DLD1 (cell line): ENCODE results near the gene FBL.
"Not testable (repeated sequence)": the region's sequence is repeated elsewhere in the genome, so short reads cannot be mapped to it uniquely, and the experiment has no call there.

ENCODE experiments used
- in situ Hi-C: cut with HindIII; loops from 2 replicates; pipeline ENCODE4 v1.10.0; 2017; ENCODE audit warnings: low sequenced_read_pairs

FBL gene

DNA sequence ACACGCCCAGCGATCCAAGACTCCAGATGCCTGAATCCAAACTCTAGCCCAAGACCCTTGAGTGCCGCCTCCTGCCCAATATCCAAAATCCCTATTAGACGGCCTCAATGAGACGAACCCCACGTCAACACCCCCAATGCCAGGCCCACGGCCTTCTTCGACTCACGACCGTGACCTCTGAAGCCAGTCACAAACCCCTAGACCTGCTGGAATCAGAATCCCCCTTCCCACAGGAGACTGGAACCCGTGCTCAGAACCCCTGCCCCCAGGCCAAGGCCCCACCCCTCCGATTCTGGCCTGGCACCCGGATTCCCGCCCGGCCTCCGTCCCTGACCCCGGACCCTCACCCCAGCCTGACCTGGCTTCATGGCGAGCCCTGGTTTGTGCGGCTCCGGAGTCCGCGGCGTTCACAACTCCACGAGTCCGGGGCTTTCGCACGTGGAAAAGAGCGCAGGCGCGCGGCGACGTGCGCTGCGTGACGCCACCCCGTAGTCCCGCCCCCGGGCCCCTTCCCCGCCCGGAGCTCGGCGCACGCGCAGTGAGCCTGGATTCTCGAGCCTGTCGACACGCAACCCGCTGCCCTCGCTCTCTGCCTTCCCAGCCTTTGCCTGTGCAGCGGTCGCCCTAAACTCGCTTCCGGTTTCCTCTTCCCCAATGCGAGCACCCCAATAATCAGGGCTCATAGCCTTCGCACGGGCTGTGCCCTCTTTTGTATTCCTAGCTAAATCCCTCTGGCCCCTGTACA lies at the start of gene FBL:
Gene FBL (minus strand): TSS at position 447 of the 745 bp plus-strand sequence. CDS start 79 bp downstream, at position 368.
- in situ Hi-C loops = loop anchor here (10.0 kb wide), 1 partner anchor 61 kb away; no protein-coding TSS in a partner anchor

DNA sequence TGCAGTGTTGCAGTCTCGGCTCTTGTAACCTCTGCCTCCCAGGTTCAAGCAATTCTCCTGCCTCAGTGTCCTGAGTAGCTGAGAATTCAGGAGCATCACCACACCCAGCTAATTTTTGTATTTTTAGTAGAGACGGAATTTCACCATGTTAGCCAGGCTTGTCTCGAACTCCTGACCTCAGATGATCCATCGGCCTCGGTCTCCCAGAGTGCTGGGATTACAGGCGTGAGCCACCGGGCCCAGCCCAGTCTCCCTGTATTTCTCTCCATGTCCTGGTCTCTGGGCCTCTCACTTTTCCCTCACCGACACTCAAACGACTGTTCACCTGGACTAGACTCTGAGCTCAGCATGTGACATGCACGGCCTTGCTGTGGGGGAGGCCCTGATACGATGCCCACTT lies 48.9 kb upstream of the FBL start:
- in situ Hi-C loops = not testable (repeated sequence)

DNA sequence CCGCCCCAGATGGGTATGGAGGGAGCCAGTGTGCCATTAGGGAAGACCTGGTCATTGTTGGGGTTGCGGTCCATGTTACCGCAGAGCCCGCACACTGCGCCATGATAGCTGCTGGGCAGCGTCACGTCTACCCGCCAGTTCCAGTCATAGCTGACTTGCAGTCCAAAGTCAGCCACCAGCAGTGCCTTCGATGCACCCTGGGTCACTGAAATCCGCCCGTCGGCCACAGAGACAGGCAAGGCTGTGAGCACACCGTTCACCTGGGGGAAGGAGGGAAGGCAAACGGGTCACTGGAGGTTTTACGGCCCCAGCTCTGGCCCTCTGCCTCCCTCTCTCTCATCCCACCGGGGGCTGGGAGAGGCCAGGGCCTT lies 48.0 kb upstream of the FBL start:
- in situ Hi-C loops = not testable (repeated sequence)

DNA sequence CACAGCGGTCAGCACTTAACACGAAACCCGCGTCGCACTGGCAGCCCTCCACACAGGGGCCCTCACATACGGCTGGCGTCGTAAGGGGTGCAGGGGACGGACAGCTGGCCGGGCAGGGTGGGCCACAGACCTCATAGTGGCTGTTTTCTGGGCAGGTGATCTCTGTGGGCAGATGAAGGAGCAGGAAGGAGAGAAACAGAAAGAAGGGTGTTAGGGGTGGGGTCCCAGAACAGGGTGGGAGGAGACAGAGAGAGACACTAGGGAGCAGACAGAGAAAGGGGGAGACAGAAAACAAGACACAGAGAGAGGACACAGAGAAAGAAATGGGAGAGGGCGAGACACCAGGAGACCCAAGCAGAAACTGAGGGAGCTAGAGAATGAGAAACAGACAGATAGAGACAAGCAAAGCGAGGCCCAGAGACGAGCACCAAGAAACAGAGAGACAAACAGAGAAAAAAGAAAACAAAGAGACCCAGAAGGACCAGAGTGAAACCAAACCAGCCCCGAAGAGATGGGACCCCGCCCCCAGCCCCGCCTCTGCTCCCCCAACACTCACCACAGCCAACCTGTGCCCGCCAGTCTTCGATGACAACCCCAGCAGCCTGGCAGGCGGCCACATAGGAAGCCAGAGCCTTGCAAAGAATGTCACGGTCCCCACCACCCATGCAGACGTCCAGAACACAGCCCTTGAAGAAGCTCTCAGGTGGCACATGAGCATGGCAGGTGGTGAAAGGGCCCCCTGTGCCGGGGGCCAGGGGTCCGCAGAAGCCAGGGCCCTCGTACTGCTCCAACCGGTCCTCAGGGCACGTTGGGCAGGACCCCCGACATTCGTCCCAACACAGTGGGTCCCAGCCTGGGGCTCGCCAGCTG lies 47.4 kb upstream of the FBL start:
- in situ Hi-C loops = not testable (repeated sequence)

DNA sequence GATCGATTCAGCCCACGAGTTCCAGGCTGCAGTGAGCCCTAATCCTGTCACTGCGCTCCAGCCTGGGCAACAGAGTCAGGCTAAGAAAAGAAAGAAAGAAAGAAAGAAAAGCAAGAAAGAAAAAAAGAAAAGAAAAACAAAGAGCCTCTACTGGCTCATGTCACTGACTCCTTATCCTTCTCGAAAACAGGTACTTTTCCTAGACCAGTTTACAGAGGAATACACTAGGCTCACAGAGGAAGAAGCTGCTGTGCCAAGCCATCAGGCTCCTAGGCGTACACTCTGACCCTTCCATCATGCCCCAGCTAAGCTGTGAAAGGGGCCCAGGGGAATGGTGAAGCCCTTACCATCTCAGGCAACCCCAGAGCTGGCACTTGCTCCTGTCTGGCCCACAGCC lies 46.3 kb upstream of the FBL start:
- in situ Hi-C loops = not testable (repeated sequence)

DNA sequence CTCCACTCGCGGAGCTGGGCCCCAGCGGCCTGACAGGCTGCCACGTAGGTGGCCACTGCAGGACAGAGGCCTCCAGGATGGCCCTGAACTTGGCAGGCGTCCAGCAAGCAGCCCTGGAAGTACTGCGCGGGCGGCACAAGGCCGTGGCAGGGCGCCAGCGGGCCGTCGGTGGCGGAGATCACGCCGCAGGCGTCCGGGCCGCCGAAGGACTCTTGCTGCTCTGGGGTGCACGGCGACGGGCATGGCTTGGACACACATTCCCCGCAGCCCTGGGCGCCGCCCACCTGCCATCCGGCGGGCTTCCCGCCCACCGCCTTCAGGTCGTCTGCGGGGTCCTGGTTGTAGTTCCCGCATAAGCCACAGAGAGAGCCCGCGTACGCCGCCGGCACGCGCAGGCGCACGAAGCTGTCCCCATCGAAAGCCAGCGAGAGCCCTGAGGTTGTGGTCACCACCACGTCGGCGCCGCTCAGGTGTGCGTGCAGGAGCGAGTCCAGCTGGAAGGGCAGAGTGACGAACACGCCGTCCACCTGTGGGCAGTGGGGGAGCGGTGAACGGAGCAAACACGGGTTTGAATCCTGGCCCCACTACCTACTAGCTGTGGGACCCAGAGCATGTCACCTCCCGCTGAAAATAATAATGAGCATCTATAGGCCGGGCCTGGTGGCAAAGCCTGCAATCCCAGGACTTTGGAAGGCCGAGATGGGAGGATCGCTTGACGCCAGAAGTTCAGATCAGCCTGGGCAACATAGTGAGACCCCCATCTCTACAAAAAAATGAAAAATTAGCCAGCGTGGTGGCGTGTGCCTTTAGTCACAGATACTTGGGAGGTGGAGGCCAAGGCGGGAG lies 45.7 kb upstream of the FBL start:
- in situ Hi-C loops = not testable (repeated sequence)

DNA sequence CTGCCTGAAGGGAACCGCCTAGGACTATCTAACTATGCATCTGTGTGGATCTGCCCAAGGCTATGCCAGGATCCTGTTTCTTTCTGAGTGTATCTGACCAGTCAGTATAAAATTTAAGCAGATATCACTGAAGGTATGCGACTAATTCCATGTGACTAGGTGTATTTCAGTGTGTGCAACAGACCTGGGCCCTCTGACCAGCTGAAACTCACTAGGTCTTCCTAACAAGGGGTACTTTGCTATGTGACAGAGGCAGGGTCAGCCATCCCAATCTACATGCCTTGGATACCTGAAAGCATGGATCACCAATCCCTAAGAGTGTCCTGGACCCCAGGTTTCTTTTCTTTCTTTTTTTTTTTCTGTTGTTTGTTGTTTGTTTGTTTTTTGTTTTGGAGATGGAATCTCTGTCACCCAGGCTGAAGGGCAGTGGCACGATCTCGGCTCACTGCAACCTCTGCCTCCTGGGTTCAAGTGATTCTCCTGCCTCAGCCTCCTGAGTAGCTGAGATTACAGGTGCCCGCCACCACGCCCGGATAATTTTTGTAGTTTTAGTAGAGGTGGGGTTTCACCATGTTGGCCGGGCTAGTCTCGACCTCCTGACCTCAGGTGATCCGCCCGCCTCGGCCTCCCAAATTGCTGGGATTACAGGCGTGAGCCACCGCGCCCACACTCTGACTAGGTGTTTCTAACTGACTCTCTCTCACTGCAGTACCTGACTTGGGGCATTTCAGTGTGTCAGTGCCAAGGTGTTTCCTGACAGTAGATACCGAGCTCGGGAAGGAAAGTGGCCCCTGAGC lies 44.8 kb upstream of the FBL start:
- in situ Hi-C loops = no loop called here

DNA sequence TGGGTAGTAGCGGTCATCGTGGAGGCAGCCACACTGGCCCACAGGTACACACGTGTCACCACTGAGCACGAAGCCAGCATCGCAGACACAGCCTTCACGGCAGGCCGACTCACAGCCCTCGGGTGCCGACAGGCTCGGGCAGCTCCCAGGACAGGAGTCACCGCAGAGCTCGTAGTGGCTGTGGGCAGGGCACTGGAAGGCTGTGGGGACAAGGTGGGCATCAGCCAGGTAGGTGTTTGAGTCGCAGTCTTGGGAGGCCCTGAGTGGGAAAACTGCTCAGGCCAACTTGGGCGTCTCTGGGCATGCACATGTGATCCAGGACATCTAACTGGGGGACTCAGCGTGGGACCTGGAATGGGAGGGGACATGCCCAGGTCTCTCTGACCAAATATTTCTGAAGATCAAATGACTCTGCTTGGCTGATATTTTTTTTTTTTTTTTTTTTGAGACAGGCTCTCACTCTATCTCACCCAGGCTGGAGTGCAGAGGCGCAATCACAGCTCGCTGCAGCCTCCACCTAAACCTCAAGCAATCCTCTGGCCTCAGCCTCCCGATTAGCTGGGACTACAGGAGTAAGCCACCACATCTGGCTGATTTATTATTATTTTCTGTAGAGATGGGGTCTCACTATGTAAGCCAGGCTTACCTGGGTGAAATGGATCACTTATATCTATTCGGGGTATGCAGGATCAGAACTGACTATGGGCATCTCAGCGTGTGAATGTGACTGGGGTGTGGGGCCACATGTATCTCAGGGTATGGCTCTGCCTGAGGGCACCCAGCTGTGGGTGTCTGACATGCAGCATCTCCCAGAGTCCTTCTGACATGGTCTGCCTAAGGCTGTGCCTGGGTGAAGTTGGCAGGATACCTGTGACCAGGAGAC lies 43.9 kb upstream of the FBL start:
- in situ Hi-C loops = not testable (repeated sequence)

DNA sequence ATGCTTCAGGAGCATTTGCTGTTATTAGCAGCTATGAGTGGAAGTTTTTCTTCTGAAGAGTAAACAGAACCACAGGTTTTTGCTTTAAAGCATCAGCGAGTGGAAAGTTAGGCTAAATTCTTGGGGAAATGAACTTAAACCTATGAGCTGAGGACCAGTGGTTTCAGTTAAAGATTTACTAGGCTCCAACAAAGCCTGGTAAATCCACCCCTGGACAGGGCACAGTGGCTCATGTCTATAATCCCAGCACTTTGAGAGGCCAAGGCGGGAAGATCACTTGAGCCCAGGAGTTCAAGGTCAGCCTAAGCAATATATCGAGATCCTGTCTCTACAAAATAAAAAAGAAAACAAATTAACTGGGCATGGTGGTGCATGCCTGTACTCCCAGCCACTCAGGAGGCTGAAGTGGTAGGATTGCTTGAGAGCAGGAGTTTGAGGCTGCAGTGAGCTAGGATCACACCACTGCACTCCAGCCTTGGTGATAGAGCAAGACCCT lies 41.3 kb upstream of the FBL start:
- in situ Hi-C loops = not testable (repeated sequence)

DNA sequence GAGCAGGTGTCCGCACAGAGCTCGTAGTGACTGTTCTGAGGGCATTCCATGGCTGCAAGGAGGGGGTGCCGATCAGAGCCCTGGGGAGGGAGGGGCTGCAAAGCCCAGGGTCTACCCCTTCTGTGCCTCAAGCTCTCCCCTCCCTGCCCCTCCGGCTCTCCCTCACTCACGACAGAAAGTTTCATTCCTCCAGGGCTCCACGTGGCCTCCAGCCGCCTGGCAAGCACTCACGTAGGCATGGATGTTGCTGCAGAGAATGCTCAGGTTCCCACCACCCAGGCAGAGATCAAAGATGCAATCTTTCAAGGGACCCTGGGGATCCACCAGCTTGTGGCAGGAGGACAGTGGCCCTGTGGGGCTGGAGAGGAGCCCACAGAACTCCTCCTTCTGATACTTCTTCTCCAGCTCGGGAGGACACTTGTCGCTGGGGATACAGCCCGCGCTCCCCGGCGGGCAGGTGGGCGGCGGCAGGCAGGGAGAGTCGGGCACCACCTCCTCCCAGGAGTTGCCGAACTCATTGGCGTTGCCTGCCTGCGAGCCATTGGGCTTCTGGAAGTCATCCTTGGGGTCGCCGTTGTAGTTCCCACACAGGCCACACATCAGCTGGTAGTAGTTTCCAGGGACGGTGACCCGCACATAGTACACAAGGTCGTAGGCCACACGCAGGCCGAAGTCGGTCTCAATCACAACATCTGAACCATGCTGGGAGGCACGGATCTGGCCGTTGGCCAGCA lies 39.8 kb upstream of the FBL start:
- in situ Hi-C loops = not testable (repeated sequence)

DNA sequence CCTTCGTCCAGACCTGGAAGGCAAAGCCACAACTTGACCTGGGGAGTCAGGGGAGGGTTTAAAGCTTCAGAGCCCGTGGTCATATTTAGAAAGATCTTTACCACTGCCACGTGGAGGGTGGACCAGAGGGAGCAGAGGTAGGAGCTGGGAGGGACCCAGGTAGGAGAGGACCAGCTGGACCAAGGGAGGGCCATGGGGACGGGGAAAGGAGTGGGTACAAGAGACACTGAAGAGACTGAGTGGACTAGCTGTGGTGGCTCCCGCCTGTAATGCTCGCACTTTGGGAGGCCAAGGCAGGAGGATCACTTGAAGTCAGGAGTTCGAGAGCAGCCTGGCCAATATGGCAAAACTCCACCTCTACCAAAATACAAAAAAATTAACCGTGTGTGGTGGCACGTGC lies 38.5 kb upstream of the FBL start:
- in situ Hi-C loops = not testable (repeated sequence)

DNA sequence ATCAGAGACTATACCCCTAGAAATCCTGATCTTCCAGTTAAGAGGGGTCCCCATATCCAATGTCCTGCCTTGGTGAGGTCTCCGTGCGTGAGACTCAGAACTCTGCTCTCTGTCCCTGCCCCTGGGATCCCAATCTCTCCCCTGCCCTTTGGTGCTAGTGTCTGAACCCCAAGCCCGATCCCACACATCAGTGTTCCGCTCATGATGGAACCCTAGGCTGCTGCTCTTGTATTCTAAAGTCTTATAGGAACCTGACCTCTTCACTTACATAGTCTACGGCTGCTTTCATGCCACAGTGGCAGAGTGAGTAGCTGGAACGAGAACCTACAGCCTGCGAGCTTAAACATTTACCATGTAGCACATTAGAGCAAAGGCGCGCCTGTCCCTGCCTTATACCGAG lies 36.5 kb upstream of the FBL start:
- in situ Hi-C loops = not testable (repeated sequence)

DNA sequence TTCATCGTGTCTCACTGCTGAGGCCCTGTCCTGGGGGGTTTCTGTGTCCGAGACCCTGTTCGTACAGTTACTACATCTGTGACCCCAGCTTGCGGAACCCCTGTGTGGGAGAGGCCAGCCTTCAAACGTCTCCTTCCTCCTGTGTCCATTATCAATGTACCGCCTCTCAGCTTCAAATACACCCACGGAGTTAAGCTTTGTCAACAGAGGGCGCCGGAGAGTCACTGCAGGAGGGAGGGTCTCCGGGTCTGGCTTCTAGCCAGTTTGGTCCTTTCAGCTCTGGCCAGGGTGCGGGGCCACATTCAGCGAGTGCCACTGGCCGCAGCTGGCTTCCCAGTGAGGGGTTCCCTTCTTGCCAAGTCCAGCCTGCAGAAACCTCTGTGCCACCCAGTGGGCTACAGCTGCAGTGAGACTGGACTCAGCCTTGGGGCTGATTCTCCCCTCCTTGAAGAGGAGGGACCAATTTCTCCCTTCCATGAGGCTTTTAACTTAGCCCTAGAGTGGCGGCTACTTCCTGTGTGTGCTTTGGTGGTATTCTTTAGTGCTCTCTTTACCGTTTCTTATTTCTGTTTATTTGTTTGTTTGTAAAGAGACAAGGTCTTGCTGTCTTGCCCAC lies 35.4 kb upstream of the FBL start:
- in situ Hi-C loops = not testable (repeated sequence)

DNA sequence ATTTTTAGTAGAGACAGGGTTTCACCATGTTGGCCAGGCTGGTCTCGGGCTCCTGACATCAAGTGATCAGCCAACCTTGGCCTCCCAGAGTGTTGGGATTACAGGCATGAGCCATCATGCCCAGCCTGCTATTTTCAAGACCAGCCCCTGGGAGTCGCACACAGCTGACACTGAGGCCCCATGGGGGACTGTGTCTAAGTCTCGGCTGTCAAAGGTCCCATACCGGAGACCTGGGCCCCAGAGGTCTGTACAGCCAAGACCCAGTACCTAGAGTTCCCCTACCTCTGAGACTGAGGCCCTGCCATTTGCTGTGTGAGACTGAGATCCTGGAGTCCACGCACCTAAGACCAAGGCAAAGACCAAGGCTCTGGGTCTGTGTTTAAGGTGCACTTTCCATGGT lies 34.1 kb upstream of the FBL start:
- in situ Hi-C loops = not testable (repeated sequence)

DNA sequence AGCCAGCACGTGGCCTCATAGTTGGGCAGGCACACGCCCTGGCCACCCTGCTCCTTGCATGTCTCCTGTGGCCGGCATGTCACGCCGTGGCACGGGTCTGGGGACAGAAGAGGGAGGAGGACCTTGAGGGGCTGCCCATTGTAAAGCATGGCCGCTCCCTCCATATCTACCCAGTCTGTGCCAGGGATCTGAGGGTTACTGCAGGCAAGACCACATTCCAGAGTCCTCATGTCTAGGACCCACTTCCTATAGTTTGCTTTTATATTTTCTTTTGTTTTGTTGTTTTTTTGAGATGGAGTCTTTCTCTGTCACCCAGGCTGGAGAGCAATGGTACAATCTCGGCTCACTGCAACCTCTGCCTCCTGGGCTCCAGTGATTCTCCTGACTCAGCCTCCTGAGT lies 33.6 kb upstream of the FBL start:
- in situ Hi-C loops = not testable (repeated sequence)

DNA sequence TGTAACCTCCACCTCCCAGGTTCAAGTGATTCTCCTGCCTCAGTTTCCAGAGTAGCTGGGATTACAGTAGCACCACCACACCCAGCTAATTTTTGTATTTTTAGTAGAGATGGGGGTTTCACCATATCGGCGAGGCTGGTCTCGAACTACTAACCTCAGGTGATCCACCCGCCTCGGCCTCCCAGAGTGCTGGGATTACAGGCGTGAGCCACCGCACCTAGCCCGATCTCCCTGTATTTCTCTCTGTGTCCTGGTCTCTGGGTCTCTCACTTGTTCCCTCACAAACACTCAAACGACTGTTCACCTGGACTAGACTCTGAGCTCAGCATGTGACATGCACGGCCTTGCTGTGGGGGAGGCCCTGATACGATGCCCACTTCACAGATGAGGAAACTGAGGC lies 32.7 kb upstream of the FBL start:
- in situ Hi-C loops = not testable (repeated sequence)

DNA sequence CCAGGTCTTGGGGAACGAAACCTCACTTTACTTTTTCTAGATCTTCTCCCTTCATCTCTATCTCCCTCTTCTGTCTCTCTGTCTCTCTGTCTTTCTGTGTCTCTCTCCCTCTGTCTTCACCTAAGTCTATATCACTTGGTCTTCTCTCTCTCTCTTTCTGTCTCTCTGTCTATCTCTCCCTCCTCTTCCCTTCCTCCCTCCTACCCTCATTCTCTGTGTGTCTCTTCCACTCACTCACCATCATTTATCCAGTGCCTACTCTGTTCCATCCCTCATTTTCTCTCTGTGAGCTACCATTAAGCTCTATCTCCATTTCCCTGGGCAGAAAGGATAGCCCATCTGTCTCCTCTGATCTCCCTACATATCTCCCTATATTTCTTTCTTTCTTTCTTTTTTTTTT lies 32.2 kb upstream of the FBL start:
- in situ Hi-C loops = no loop called here

DNA sequence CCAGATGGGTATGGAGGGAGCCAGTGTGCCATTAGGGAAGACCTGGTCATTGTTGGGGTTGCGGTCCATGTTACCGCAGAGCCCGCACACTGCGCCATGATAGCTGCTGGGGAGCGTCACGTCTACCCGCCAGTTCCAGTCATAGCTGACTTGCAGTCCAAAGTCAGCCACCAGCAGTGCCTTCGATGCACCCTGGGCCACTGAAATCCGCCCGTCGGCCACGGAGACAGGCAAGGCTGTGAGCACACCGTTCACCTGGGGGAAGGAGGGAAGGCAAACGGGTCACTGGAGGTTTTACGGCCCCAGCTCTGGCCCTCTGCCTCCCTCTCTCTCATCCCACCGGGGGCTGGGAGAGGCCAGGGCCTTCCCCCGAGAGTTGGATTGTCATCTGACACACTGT lies 31.8 kb upstream of the FBL start:
- in situ Hi-C loops = not testable (repeated sequence)
